HepG2 (cell line): ENCODE measurements around the gene FAM219A. TPM values are rescaled to one million over a fixed set of nuclear protein-coding genes. Genes with fewer than 3 reads are reported as not detected.

ENCODE experiments used
- AFF4 ChIP-seq: sonication (generic); formaldehyde crosslinking; IDR thresholded peaks from 2 replicates; pipeline ENCODE4 v1.4.0; 2020; ENCODE audit warnings: missing genetic modification reagents
- ATF4 ChIP-seq, 2 experiments: fragments of 450-650 bp in 1 of 2; sonication (generic) in 1 of 2; formaldehyde crosslinking; IDR thresholded peaks; 2 replicates each; pipeline versions ENCODE4 v1.5.0 to v1.8.0; 2020 to 2022; ENCODE audit warnings: mild to moderate bottlenecking in 1 of 2, missing genetic modification reagents in 1 of 2
- CBX1 ChIP-seq: IDR thresholded peaks from one replicate; pipeline ENCODE4 v1.6.1; 2016; ENCODE audit warnings: antibody characterized with exemption, low read depth
- GABPB1 ChIP-seq: IDR thresholded peaks from 2 replicates; pipeline ENCODE4 v1.6.1; 2016; ENCODE audit warnings: mild to moderate bottlenecking, missing genetic modification reagents, moderate library complexity, missing compliant biosample characterization
- HOMEZ ChIP-seq: IDR thresholded peaks from 2 replicates; pipeline ENCODE4 v1.6.1; 2016; ENCODE audit warnings: low read depth
- MED8 ChIP-seq: sonication (generic); formaldehyde crosslinking; IDR thresholded peaks from 2 replicates; pipeline ENCODE4 v1.8.1; 2023; ENCODE audit warnings: mild to moderate bottlenecking, missing genetic modification reagents; ENCODE audit not compliant: insufficient replicate concordance
- NFKBIZ ChIP-seq: IDR thresholded peaks from 2 replicates; pipeline ENCODE4 v1.6.1; 2018; ENCODE audit warnings: missing genetic modification reagents, missing compliant biosample characterization
- NPAS2 ChIP-seq: sonication (generic); formaldehyde crosslinking; IDR thresholded peaks from 2 replicates; pipeline ENCODE4 v1.8.0; 2022; ENCODE audit warnings: mild to moderate bottlenecking, missing genetic modification reagents, borderline replicate concordance
- XRCC5 ChIP-seq: fragments of 200-400 bp; formaldehyde crosslinking; optimal IDR thresholded peaks from 2 replicates; pipeline ENCODE3; 2017; ENCODE audit warnings: mild to moderate bottlenecking, low read length
- ZNF501 ChIP-seq: sonication (generic); formaldehyde crosslinking; IDR thresholded peaks from 2 replicates; pipeline ENCODE4 v1.5.1; 2020; ENCODE audit warnings: mild to moderate bottlenecking, moderate library complexity, missing genetic modification reagents
- ZNF788 ChIP-seq: sonication (generic); formaldehyde crosslinking; IDR thresholded peaks from 2 replicates; pipeline ENCODE4 v1.5.0; 2020; ENCODE audit warnings: mild to moderate bottlenecking, missing genetic modification reagents, borderline replicate concordance
- polyA plus RNA-seq, 8 experiments: library from polyadenylated mRNA; depleted of rRNA in 3 of 8; stranded (reverse) in 7 of 8; unstranded in 1 of 8; fragments of >200 nt; fragmentation: Illumina TruSeq in 4 of 8; extraction: Trizol in 4 of 8; gene quantifications; 2 replicates each; pipeline versions ENCODE4 v1.2.1 to v1.2.3, GENCODE V29; 2011 to 2016; ENCODE audit warnings: low read depth in 4 of 8, missing spikeins in 1 of 8, mixed read lengths in 1 of 8; ENCODE audit not compliant: insufficient read depth in 1 of 8
- total RNA-seq, 5 experiments: library from RNA; depleted of rRNA; stranded (reverse); fragments of >200 nt; fragmentation: Illumina TruSeq; extraction: Trizol; gene quantifications; 2 replicates each; pipeline ENCODE4 v1.2.3, GENCODE V29; 2016; ENCODE audit warnings: low read depth in 1 of 5
- TF ChIP-seq, protein P1 (sequence below): IDR thresholded peaks from 2 replicates; pipeline ENCODE4 v1.4.0; 2020; ENCODE audit warnings: mild to moderate bottlenecking, missing genetic modification reagents

FAM219A gene
- total and polyA plus RNA-seq, 2 of the 13 experiments (the other 11 are each of a cell fraction or from before 2014, with no cell fraction given), result 3.9 to 6.4 TPM

GRCh38 chr9:34379334-34380033 lies 78.9 kb downstream of the FAM219A start (continued):
- TF ChIP-seq, protein P1, sequence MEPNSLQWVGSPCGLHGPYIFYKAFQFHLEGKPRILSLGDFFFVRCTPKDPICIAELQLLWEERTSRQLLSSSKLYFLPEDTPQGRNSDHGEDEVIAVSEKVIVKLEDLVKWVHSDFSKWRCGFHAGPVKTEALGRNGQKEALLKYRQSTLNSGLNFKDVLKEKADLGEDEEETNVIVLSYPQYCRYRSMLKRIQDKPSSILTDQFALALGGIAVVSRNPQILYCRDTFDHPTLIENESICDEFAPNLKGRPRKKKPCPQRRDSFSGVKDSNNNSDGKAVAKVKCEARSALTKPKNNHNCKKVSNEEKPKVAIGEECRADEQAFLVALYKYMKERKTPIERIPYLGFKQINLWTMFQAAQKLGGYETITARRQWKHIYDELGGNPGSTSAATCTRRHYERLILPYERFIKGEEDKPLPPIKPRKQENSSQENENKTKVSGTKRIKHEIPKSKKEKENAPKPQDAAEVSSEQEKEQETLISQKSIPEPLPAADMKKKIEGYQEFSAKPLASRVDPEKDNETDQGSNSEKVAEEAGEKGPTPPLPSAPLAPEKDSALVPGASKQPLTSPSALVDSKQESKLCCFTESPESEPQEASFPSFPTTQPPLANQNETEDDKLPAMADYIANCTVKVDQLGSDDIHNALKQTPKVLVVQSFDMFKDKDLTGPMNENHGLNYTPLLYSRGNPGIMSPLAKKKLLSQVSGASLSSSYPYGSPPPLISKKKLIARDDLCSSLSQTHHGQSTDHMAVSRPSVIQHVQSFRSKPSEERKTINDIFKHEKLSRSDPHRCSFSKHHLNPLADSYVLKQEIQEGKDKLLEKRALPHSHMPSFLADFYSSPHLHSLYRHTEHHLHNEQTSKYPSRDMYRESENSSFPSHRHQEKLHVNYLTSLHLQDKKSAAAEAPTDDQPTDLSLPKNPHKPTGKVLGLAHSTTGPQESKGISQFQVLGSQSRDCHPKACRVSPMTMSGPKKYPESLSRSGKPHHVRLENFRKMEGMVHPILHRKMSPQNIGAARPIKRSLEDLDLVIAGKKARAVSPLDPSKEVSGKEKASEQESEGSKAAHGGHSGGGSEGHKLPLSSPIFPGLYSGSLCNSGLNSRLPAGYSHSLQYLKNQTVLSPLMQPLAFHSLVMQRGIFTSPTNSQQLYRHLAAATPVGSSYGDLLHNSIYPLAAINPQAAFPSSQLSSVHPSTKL (CRISPR knock-in tag), result no peak
- peak; percentile 39; the same call in 1 of the 2 replicates for TF ChIP-seq ZNF501 (CRISPR knock-in tag)
- no peak for TF ChIP-seq MED8 (CRISPR knock-in tag)
- 0 out of 4 replicates have a peak, but pooled peaks of 1 of the 2 experiments have one; percentile 17 for TF ChIP-seq ATF4 (CRISPR knock-in tag; IDR thresholded peaks at IDR 0.05)
- no peak for TF ChIP-seq NPAS2 (CRISPR knock-in tag)
- TF ChIP-seq CBX1, result no peak
- TF ChIP-seq ZNF788 (CRISPR knock-in tag), result peak; percentile 39; the same call in 1 of the 2 replicates
- peak; percentile 92 for TF ChIP-seq XRCC5
- no peak for TF ChIP-seq AFF4 (CRISPR knock-in tag)
- peak; percentile 29 for TF ChIP-seq GABPB1 (CRISPR knock-in tag)
- TF ChIP-seq NFKBIZ (CRISPR knock-in tag), result 0 out of 2 replicates have a peak, but pooled peaks have one; percentile 52
- peak; percentile 40; the same call in 1 of the 2 replicates for TF ChIP-seq HOMEZ (CRISPR knock-in tag)
